ENCODE measurements around the gene GHRHR.

DNA sequence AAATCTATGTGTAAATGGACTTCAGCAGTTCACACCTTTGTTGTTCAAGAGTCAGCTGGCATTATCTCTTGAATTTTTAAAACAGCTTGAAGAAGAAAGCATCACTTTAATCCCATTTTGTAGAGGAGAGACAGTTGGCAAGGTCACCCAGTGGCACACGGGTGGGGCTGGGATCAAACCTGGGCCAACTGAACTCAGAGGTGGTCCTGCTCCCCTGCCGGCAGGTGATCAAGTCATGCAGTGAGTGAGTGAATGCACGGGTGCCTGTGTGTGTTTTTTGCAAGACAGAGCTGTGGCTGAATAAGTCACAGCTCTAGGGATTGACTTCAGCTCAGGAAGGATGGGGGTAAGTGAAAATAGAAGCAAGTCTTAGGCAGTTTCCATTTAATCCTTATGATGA is 9.5 kb downstream of the GHRHR start:
- TF ChIP-seq EP300 (IDR thresholded peaks at IDR 0.05) (no peak), POLR2A (IDR thresholded peaks at IDR 0.05) (no peak)
- TF ChIP-seq, protein P1, sequence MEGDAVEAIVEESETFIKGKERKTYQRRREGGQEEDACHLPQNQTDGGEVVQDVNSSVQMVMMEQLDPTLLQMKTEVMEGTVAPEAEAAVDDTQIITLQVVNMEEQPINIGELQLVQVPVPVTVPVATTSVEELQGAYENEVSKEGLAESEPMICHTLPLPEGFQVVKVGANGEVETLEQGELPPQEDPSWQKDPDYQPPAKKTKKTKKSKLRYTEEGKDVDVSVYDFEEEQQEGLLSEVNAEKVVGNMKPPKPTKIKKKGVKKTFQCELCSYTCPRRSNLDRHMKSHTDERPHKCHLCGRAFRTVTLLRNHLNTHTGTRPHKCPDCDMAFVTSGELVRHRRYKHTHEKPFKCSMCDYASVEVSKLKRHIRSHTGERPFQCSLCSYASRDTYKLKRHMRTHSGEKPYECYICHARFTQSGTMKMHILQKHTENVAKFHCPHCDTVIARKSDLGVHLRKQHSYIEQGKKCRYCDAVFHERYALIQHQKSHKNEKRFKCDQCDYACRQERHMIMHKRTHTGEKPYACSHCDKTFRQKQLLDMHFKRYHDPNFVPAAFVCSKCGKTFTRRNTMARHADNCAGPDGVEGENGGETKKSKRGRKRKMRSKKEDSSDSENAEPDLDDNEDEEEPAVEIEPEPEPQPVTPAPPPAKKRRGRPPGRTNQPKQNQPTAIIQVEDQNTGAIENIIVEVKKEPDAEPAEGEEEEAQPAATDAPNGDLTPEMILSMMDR (IDR thresholded peaks at IDR 0.05), result no peak
